HCT116 (cell line): ENCODE data around the gene GCNT3. TPM values are rescaled to one million over a fixed set of nuclear protein-coding genes. Genes with fewer than 3 reads are reported as not detected.

Source experiments
- ATAC-seq: fragments of 200-7000 bp; cut with Tn5 transposase; 2 replicates; pipeline ENCODE4 v1.9.1; 2020; ENCODE audit warnings: mild to moderate bottlenecking, moderate library complexity
- BruUV-seq: library from RNA; stranded (reverse); fragments of 400-500 nt; replicated peaks from 2 replicates; lab custom pipeline; 2021; lab: Mats Ljungman, UMichigan
- CTCF ChIA-PET: fragments of 300-600 bp; sonication (Branson Sonifier 250); formaldehyde crosslinking; loops from one replicate; lab custom pipeline; 2021; ENCODE audit warnings: antibody characterized with exemption; lab: Charles Lee
- POLR2A ChIA-PET: fragments of 300-600, 350-600 bp; sonication (Branson Sonifier 250); formaldehyde crosslinking; loops from one replicate; lab custom pipeline; 2021; ENCODE audit warnings: antibody characterized with exemption; lab: Charles Lee
- RAD21 ChIA-PET, 2 experiments: fragments of 300-600 bp; sonication (Branson Sonifier 250); formaldehyde crosslinking; loops; one replicate each; lab custom pipeline; 2023; ENCODE audit warnings: low total read pairs in 2 of 2; ENCODE audit not compliant: uncharacterized antibody in 2 of 2, unreplicated experiment in 2 of 2, low non-redundant PET in 1 of 2; lab: Charles Lee
- DNase-seq: peaks from one replicate; pipeline ENCODE4 v3.0.0-alpha.2; 2010; ENCODE audit warnings: low read depth, low spot score
- H2AFZ ChIP-seq: fragments of 200-600 bp; shearing (Covaris generic), sonication (generic); 2 replicates; pipeline ENCODE4 v1.6.1; 2017; ENCODE audit warnings: low read depth, mixed run types, mixed read lengths, antibody characterized with exemption, low read length; ENCODE audit not compliant: poor library complexity, severe bottlenecking
- H3K27ac ChIP-seq: 2 replicates; pipeline ENCODE4 v1.5.1; 2012; ENCODE audit warnings: low read depth, low read length
- H3K27me3 ChIP-seq: fragments of 200-600 bp; sonication (generic); 2 replicates; pipeline ENCODE4 v1.6.1; 2016; ENCODE audit warnings: mixed run types, low read length, mixed read lengths; ENCODE audit not compliant: insufficient read depth
- H3K36me3 ChIP-seq, 2 experiments: fragments of 200-500 bp in 1 of 2; fragments of 200-600 bp in 1 of 2; sonication (Bioruptor generic) in 1 of 2; sonication (generic) in 1 of 2; 2 replicates each; pipeline versions ENCODE4 v1.5.1 to v1.6.1; 2014 to 2016; ENCODE audit warnings: low read length in 2 of 2, inconsistent platforms in 1 of 2, mixed read lengths in 1 of 2, mixed run types in 1 of 2; ENCODE audit not compliant: insufficient read depth in 2 of 2, control insufficient read depth in 1 of 2
- H3K4me1 ChIP-seq, 2 experiments: fragments of 200-600 bp in 1 of 2; sonication (generic) in 1 of 2; 2 replicates each; pipeline versions ENCODE4 v1.5.1 to v1.6.1; 2012 to 2017; ENCODE audit warnings: low read length in 2 of 2, inconsistent platforms in 1 of 2, mild to moderate bottlenecking in 1 of 2, mixed read lengths in 1 of 2, mixed run types in 1 of 2, moderate library complexity in 1 of 2; ENCODE audit not compliant: insufficient read depth in 2 of 2, control insufficient read depth in 1 of 2
- H3K4me2 ChIP-seq: fragments of 200-600 bp; sonication (generic); 2 replicates; pipeline ENCODE4 v1.6.1; 2017; ENCODE audit warnings: mixed run types, low read length, mixed read lengths
- H3K4me3 ChIP-seq, 2 experiments: fragments of 200-600 bp in 1 of 2; sonication (generic) in 1 of 2; replicated peaks in 1 of 2; 2 replicates each; pipeline ENCODE4 v1.5.1; 2011 to 2016; ENCODE audit warnings: low read length in 2 of 2, control low read depth in 1 of 2, low read depth in 1 of 2, mild to moderate bottlenecking in 1 of 2, mixed read lengths in 1 of 2, mixed run types in 1 of 2
- H3K79me2 ChIP-seq: fragments of 200-600 bp; sonication (generic); 2 replicates; pipeline ENCODE4 v1.6.1; 2017; ENCODE audit warnings: mild to moderate bottlenecking, mixed run types, low read length, moderate library complexity, mixed read lengths; ENCODE audit not compliant: insufficient read depth
- H3K9ac ChIP-seq: fragments of 200-600 bp; sonication (generic); 2 replicates; pipeline ENCODE4 v1.6.1; 2016; ENCODE audit warnings: low read length, mixed read lengths
- H3K9me2 ChIP-seq: fragments of 200-600 bp; sonication (generic), shearing (Covaris generic); 2 replicates; pipeline ENCODE4 v1.6.1; 2017; ENCODE audit warnings: mixed run types, mild to moderate bottlenecking, moderate library complexity; ENCODE audit not compliant: insufficient read depth
- H3K9me3 ChIP-seq, 2 experiments: fragments of 200-500 bp in 1 of 2; fragments of 200-600 bp in 1 of 2; sonication (Bioruptor generic) in 1 of 2; sonication (generic) in 1 of 2; 2 replicates each; pipeline ENCODE4 v1.6.1; 2014 to 2017; ENCODE audit warnings: low read length in 2 of 2, mixed read lengths in 2 of 2, inconsistent platforms in 1 of 2, low read depth in 1 of 2, mild to moderate bottlenecking in 1 of 2, mixed run types in 1 of 2, moderate library complexity in 1 of 2; ENCODE audit not compliant: control insufficient read depth in 1 of 2, insufficient read depth in 1 of 2
- H4K20me1 ChIP-seq: fragments of 200-600 bp; sonication (generic), shearing (Covaris generic); 2 replicates; pipeline ENCODE4 v1.6.1; 2017; ENCODE audit warnings: mixed run types, mild to moderate bottlenecking, moderate library complexity; ENCODE audit not compliant: insufficient read depth
- EGR1 ChIP-seq: IDR thresholded peaks from 2 replicates; pipeline ENCODE4 v1.6.1; 2012; ENCODE audit warnings: low read depth
- EZH2 ChIP-seq: fragments of 200-600 bp; sonication (generic); IDR thresholded peaks from 2 replicates; pipeline ENCODE4 v1.6.1; 2017; ENCODE audit warnings: antibody characterized with exemption, mixed run types
- POLR2A ChIP-seq: IDR thresholded peaks from 2 replicates; pipeline ENCODE4 v1.7.0; 2011; ENCODE audit warnings: borderline replicate concordance; ENCODE audit not compliant: insufficient read depth, insufficient read length; ENCODE audit errors: extremely low read depth
- TCF7L2 ChIP-seq: IDR thresholded peaks from 2 replicates; pipeline ENCODE4 v1.7.0; 2011; ENCODE audit warnings: borderline replicate concordance, inconsistent platforms; ENCODE audit not compliant: insufficient read depth, insufficient read length; ENCODE audit errors: extremely low read depth
- YY1 ChIP-seq: IDR thresholded peaks from 2 replicates; pipeline ENCODE4 v1.6.1; 2011; ENCODE audit warnings: low read length, low read depth, moderate library complexity, mild to moderate bottlenecking; ENCODE audit not compliant: insufficient replicate concordance; ENCODE audit errors: extremely low read depth
- ZNF274 ChIP-seq: fragments of 200-500 bp; sonication (Bioruptor generic); IDR thresholded peaks from 2 replicates; pipeline ENCODE4 v1.6.1; 2014; ENCODE audit warnings: mild to moderate bottlenecking, low read depth, low read length, inconsistent platforms
- intact Hi-C: fragments of 100-400 bp; cut with micrococcal nuclease; formaldehyde crosslinking; loops from 2 replicates; pipeline ENCODE4 v1.10.0; 2022
- total RNA-seq: library from RNA; stranded (reverse); gene quantifications from one replicate; pipeline ENCODE4 v1.2.1, GENCODE V29; 2021; ENCODE audit not compliant: unreplicated experiment
- TF ChIP-seq, protein P1 (sequence below), 3 experiments: fragments of 200-600 bp in 1 of 3; sonication (generic) in 1 of 3; IDR thresholded peaks in 2 of 3; conservative IDR thresholded peaks in 1 of 3; 2 replicates each; pipeline ENCODE4 v1.5.1; 2012 to 2017; ENCODE audit warnings: low read depth in 2 of 3, low read length in 2 of 3, antibody characterized with exemption in 1 of 3, borderline replicate concordance in 1 of 3, control low read depth in 1 of 3, mild to moderate bottlenecking in 1 of 3, mixed read lengths in 1 of 3, mixed run types in 1 of 3, moderate library complexity in 1 of 3; ENCODE audit not compliant: insufficient read depth in 1 of 3
- TF ChIP-seq, protein P2 (sequence below): IDR thresholded peaks from 2 replicates; pipeline ENCODE4 v1.6.1; 2011; ENCODE audit warnings: mild to moderate bottlenecking, low read length, moderate library complexity; ENCODE audit not compliant: insufficient replicate concordance; ENCODE audit errors: extremely low read depth
- TF ChIP-seq, protein P3 (sequence below): IDR thresholded peaks from 2 replicates; pipeline ENCODE4 v1.6.1; 2012

GCNT3 gene
- total RNA-seq, 1 experiment from 2014 or later = 5.6 TPM

DNA sequence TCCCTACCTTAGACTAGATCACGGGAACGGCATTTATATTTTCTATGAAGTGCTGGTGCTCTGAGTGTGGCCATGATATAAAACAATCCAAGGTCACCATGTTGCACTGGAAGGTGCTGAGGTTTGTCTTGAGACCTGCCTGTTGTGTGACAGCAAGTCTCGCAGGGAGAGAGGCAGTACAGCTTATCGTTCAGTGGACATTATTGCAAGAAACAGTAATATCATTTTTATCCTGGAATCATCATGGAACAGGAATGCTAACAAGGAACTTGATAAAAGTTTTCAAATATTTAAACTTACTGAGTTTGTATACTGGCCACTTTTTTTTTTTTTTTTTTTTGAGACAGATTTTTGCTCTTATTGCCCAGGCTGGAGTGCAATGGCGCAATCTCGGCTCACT, 40.0 kb upstream of the GCNT3 start:
- Histone ChIP-seq H3K27ac (no peak overlapping the region), H3K9ac (no peak overlapping the region), H3K79me2 (no peaks in the 10 kb centered on the region), H3K9me3 (no peaks in the 10 kb centered on the region), H3K4me1 (peaks cover 5 to 9% of the 10 kb centered on the region in 2 experiments; a peak in 3 of 4 replicates), H4K20me1 (no peaks in the 10 kb centered on the region), H2AFZ (no peak overlapping the region), H3K4me3 (no peak overlapping the region), H3K9me2 (no peaks in the 10 kb centered on the region), H3K4me2 (no peak overlapping the region), H3K27me3 (no peaks in the 10 kb centered on the region), H3K36me3 (no peaks in the 10 kb centered on the region)
- TF ChIP-seq ZNF274 = no peak
- no peak for TF ChIP-seq YY1
- TF ChIP-seq, protein P1, sequence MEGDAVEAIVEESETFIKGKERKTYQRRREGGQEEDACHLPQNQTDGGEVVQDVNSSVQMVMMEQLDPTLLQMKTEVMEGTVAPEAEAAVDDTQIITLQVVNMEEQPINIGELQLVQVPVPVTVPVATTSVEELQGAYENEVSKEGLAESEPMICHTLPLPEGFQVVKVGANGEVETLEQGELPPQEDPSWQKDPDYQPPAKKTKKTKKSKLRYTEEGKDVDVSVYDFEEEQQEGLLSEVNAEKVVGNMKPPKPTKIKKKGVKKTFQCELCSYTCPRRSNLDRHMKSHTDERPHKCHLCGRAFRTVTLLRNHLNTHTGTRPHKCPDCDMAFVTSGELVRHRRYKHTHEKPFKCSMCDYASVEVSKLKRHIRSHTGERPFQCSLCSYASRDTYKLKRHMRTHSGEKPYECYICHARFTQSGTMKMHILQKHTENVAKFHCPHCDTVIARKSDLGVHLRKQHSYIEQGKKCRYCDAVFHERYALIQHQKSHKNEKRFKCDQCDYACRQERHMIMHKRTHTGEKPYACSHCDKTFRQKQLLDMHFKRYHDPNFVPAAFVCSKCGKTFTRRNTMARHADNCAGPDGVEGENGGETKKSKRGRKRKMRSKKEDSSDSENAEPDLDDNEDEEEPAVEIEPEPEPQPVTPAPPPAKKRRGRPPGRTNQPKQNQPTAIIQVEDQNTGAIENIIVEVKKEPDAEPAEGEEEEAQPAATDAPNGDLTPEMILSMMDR (IDR thresholded peaks at IDR 0.05 in 2 of 3, conservative IDR thresholded peaks at IDR 0.05 in 1 of 3; ENCODE audit: borderline replicate concordance in 1 of 3, insufficient read depth in 1 of 3, low read depth in 2 of 3, low read length in 2 of 3) = no peak
- TF ChIP-seq EZH2 = no peak
- TF ChIP-seq POLR2A = no peak
- no peak for TF ChIP-seq EGR1
- TF ChIP-seq, protein P2, sequence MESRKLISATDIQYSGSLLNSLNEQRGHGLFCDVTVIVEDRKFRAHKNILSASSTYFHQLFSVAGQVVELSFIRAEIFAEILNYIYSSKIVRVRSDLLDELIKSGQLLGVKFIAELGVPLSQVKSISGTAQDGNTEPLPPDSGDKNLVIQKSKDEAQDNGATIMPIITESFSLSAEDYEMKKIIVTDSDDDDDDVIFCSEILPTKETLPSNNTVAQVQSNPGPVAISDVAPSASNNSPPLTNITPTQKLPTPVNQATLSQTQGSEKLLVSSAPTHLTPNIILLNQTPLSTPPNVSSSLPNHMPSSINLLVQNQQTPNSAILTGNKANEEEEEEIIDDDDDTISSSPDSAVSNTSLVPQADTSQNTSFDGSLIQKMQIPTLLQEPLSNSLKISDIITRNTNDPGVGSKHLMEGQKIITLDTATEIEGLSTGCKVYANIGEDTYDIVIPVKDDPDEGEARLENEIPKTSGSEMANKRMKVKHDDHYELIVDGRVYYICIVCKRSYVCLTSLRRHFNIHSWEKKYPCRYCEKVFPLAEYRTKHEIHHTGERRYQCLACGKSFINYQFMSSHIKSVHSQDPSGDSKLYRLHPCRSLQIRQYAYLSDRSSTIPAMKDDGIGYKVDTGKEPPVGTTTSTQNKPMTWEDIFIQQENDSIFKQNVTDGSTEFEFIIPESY = no peak
- TF ChIP-seq TCF7L2 = no peak
- TF ChIP-seq, protein P3, sequence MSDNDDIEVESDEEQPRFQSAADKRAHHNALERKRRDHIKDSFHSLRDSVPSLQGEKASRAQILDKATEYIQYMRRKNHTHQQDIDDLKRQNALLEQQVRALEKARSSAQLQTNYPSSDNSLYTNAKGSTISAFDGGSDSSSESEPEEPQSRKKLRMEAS = no peak
- CTCF ChIA-PET = no interaction called here
- no TSS peak for BruUV-seq
- intact Hi-C loops = no loop called here
- DNase-seq (no peak), ATAC-seq (no peak)
- RAD21 ChIA-PET = no interaction called here
- POLR2A ChIA-PET = no interaction called here
